Neural cell (in vitro differentiated cells): Measurements from ENCODE around the gene ERMAP.

Experiments
- EZH2 ChIP-seq: fragments of 200-600, 300-800 bp; shearing (Covaris generic), sonication (generic); IDR thresholded peaks from 2 replicates; pipeline ENCODE4 v1.6.1; 2014; ENCODE audit warnings: antibody characterized with exemption, low read length, borderline replicate concordance, mild to moderate bottlenecking; ENCODE audit not compliant: insufficient read depth, poor library complexity, severe bottlenecking
- POLR2AphosphoS5 ChIP-seq: IDR thresholded peaks from 2 replicates; pipeline ENCODE4 v1.6.1; 2012
- RAD21 ChIP-seq: fragments of 450-650 bp; conservative IDR thresholded peaks from 2 replicates; pipeline ENCODE4 v1.6.1; 2014; ENCODE audit warnings: antibody characterized with exemption, mild to moderate bottlenecking, moderate library complexity
- TF ChIP-seq, protein P1 (sequence below): fragments of 450-650 bp; IDR thresholded peaks from 2 replicates; pipeline ENCODE4 v1.5.1; 2014; ENCODE audit warnings: antibody characterized with exemption, mild to moderate bottlenecking, moderate library complexity; ENCODE audit not compliant: poor library complexity, severe bottlenecking

DNA sequence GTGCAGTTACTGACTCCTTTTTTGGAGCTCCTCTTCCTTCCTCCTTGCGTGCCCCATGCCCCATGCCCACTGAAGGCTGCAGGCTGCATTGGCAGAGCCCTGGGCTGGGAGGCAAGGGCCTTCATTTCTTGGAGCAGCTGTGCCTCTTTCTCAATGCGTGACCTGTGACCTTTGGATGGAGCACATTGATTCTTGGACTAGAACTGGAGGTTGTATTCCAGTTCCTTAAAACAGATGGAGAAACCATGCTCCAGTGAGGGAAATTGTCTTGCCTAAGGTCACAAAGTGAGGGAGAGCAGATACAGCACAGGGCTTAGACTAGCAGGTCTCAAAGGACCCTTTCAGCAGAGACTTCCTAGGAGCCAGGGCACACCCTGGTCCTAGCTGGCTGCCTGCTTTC is 23.1 kb upstream of the ERMAP start:
- TF ChIP-seq, protein P1, sequence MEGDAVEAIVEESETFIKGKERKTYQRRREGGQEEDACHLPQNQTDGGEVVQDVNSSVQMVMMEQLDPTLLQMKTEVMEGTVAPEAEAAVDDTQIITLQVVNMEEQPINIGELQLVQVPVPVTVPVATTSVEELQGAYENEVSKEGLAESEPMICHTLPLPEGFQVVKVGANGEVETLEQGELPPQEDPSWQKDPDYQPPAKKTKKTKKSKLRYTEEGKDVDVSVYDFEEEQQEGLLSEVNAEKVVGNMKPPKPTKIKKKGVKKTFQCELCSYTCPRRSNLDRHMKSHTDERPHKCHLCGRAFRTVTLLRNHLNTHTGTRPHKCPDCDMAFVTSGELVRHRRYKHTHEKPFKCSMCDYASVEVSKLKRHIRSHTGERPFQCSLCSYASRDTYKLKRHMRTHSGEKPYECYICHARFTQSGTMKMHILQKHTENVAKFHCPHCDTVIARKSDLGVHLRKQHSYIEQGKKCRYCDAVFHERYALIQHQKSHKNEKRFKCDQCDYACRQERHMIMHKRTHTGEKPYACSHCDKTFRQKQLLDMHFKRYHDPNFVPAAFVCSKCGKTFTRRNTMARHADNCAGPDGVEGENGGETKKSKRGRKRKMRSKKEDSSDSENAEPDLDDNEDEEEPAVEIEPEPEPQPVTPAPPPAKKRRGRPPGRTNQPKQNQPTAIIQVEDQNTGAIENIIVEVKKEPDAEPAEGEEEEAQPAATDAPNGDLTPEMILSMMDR = no peak
- TF ChIP-seq RAD21 = no peak
- TF ChIP-seq EZH2 = no peak
- no peak for TF ChIP-seq POLR2AphosphoS5
